ENCODE results near the gene ROBO1. TPM values are rescaled to one million over a fixed set of nuclear protein-coding genes. Genes with fewer than 3 reads are reported as not detected.

ROBO1 gene
- total and polyA plus RNA-seq, 2 donors from 2014 or later = 2.1 to 22.1 TPM

GRCh38 chr3:78857494-78858111 lies 910.2 kb downstream of the ROBO1 start:
- Histone ChIP-seq H3K4me1 (ENCODE audit: control insufficient read depth in 2 of 3, insufficient read depth in 2 of 3, low read depth in 1 of 3, low read length in 3 of 3) (no peaks in the 10 kb centered on the region), H3K36me3 (ENCODE audit: control insufficient read depth in 2 of 3, insufficient read depth in 3 of 3, low read length in 3 of 3) (no peaks in the 10 kb centered on the region), H3K27me3 (ENCODE audit: control insufficient read depth, insufficient read depth, low read length) (no peaks in the 10 kb centered on the region), H3K27ac (ENCODE audit: low read depth in 2 of 2, low read length in 2 of 2) (no peak overlapping the region), H3K9me3 (ENCODE audit: control insufficient read depth in 2 of 3, insufficient read depth in 1 of 3, low read length in 3 of 3) (no peaks in the 10 kb centered on the region), H3K4me3 (ENCODE audit: low read length in 3 of 3) (no peak overlapping the region), H3K9ac (ENCODE audit: low read length in 3 of 3) (no peak overlapping the region)
- no peak for TF ChIP-seq CTCF (IDR thresholded peaks at IDR 0.05; ENCODE audit: borderline replicate concordance, extremely low read depth, insufficient read depth)
- intact Hi-C loops (cut with DNase I) = no loop called here
- DNase-seq = peak in 3 of 5 donors; percentile 52 to 73 (median 73)
- no peak for FAIRE-seq

GRCh38 chr3:78856164-78856563 lies 911.6 kb downstream of the ROBO1 start:
- Histone ChIP-seq H3K9ac (ENCODE audit: low read length in 3 of 3) (no peak overlapping the region), H3K27ac (ENCODE audit: low read depth in 2 of 2, low read length in 2 of 2) (no peak overlapping the region), H3K27me3 (ENCODE audit: control insufficient read depth, insufficient read depth, low read length) (no peaks in the 10 kb centered on the region), H3K4me3 (ENCODE audit: low read length in 3 of 3) (no peak overlapping the region), H3K36me3 (ENCODE audit: control insufficient read depth in 2 of 3, insufficient read depth in 3 of 3, low read length in 3 of 3) (no peaks in the 10 kb centered on the region), H3K9me3 (ENCODE audit: control insufficient read depth in 2 of 3, insufficient read depth in 1 of 3, low read length in 3 of 3) (no peaks in the 10 kb centered on the region), H3K4me1 (ENCODE audit: control insufficient read depth in 2 of 3, insufficient read depth in 2 of 3, low read depth in 1 of 3, low read length in 3 of 3) (no peaks in the 10 kb centered on the region)
- no peak for TF ChIP-seq CTCF (IDR thresholded peaks at IDR 0.05; ENCODE audit: borderline replicate concordance, extremely low read depth, insufficient read depth)
- FAIRE-seq = no peak
- peak in 2 of 5 donors; percentile 37 to 46 for DNase-seq
- intact Hi-C loops (cut with DNase I) = no loop called here

GRCh38 chr3:78855190-78855589 lies 912.6 kb downstream of the ROBO1 start:
- Histone ChIP-seq H3K9ac (ENCODE audit: low read length in 3 of 3) (no peak overlapping the region), H3K4me3 (ENCODE audit: low read length in 3 of 3) (no peak overlapping the region), H3K27me3 (ENCODE audit: control insufficient read depth, insufficient read depth, low read length) (no peaks in the 10 kb centered on the region), H3K4me1 (ENCODE audit: control insufficient read depth in 2 of 3, insufficient read depth in 2 of 3, low read depth in 1 of 3, low read length in 3 of 3) (no peaks in the 10 kb centered on the region), H3K27ac (ENCODE audit: low read depth in 2 of 2, low read length in 2 of 2) (no peak overlapping the region), H3K9me3 (ENCODE audit: control insufficient read depth in 2 of 3, insufficient read depth in 1 of 3, low read length in 3 of 3) (no peaks in the 10 kb centered on the region), H3K36me3 (ENCODE audit: control insufficient read depth in 2 of 3, insufficient read depth in 3 of 3, low read length in 3 of 3) (no peaks in the 10 kb centered on the region)
- peak in 1 of 5 donors; percentile 19 for DNase-seq
- no peak for FAIRE-seq
- TF ChIP-seq CTCF (IDR thresholded peaks at IDR 0.05; ENCODE audit: borderline replicate concordance, extremely low read depth, insufficient read depth) = no peak
- intact Hi-C loops (cut with DNase I) = no loop called here

Measured in kidney (tissue), 14 donors.